Erythroblast (primary cell): ENCODE results near the gene ADSL.

Experiments used
- DNase-seq, 2 experiments: peaks; one replicate each; lab custom pipeline; 2025; lab: John Stamatoyannopoulos, UW
- GATA1 ChIP-seq: IDR thresholded peaks from 2 replicates; pipeline ENCODE4 v1.6.1; 2011; ENCODE audit warnings: low read depth, mild to moderate bottlenecking, control low read depth, low read length, moderate library complexity
- POLR2A ChIP-seq: IDR thresholded peaks from 2 replicates; pipeline ENCODE4 v1.6.1; 2011; ENCODE audit warnings: mild to moderate bottlenecking, low read length

Gene ADSL

DNA sequence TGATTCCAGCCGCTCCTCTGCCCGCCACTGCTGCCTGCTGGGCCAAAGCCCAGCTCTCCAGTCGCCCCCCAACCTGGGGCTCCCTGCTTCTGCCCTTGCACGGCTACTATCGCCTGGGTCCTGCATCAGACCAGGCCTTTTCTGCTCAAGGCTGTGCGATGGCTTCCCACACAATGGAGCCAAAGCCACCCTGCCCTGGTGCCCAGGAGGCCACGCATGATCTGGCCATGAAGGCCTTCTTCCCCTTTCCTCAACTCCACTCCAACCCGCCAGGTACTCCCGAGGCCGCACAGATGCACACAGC, 69.9 kb downstream of the ADSL start:
- no peak for DNase-seq
- TF ChIP-seq GATA1 = no peak
- no peak for TF ChIP-seq POLR2A

DNA sequence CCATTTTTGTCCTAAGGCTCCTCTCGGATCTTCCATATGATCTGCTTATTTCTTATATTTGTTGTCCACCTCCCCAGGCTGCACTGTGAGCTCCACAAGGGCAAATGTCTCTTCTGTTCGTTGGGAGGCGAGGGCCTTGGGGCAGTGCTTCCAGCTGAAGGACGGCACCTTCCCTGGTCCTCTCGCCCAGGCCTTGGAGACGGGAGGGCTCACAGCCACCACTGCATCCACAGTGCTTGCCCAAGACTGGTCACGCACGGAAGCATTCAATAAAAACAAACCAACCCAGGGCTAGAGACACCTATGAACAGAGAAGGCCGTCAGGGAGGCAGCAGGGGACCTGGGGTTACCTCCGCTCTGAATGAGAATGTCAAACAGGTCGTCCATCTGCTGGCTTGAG, 70.3 kb downstream of the ADSL start:
- no peak for DNase-seq
- TF ChIP-seq GATA1 (no peak), POLR2A (no peak)

DNA sequence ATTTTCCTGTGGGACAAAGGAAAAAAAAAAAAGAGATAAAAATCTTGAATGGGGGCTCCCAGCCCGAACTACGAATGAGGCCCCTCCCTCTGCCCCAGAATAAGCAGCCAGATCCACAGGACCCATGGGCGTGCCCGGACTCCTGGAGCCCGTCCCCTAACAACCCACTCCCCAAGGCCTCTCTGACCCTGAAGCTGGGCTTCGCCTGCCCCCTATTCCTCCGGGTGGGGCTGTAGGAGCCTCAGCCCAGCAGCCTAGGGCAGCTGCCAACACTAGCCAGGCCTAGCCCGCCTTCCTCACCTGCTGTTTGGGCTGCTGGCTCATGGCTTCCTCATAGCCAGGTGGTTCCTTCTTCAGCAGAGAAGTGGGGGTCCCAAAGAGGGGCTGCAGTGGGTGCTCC, 70.7 kb downstream of the ADSL start:
- TF ChIP-seq POLR2A = no peak
- no peak for TF ChIP-seq GATA1
- no peak for DNase-seq

DNA sequence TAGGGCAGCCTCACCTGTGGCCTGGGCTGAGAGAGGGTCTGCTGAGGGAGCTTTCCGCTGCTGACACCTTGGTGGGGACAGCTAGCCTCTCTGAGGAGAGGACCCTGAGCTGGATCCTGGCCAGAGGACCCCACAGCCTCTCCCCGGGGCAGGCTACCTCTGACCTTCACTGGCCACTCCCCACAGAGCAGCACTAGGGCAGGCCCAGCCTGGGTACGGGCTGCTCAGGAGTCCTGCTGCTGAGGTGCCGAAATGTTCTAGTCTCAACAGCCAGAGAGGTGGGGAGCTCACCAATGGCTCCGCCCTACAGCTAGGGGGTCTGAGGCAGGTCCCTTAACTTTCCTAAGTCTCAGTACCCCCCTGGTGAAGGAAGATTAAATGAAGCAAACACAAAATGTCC, 71.6 kb downstream of the ADSL start:
- TF ChIP-seq POLR2A = no peak
- TF ChIP-seq GATA1 = no peak
- no peak for DNase-seq

DNA sequence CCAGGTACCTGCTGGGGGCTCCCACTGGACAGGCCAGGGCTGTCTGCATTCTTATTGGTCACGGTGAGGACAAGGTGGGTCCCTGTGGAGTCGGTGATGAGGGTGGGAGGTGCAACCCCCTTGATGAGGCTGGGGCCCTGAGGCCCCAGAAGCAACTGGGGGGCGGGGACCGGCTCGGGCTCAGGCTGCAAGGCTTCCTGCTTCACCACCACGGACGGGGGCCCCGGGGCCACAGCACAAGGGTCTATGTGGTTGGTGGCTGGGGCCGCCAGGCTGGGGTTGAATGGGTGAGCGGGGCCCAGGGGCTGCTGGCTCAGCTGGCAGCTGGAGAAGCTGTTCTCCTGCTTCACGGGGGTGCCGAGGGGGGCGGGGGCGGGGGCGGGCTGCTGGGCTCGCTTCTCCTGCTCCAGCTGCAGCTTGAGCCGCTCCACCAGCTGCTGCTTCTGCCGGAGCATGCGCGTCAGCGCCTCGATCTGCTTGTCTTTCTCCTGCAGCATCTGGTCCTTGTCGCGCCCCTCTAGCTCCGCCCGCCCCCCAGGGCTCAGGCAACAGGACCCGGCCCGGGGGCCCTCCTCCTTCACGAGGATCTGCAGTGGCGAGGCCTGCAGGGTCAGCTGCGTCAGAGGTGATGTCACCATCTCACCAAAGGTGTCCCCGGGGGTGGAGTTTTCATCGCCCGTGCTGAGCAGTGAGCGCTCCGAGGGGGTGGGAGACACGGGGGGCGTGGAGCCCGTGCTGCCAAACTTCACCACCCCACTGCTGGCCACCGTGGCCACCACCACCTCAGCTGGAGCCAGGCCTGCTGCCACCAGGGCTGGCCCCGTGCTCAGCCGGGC, 72.3 kb downstream of the ADSL start:
- no peak for DNase-seq
- TF ChIP-seq POLR2A (no peak), GATA1 (no peak)

DNA sequence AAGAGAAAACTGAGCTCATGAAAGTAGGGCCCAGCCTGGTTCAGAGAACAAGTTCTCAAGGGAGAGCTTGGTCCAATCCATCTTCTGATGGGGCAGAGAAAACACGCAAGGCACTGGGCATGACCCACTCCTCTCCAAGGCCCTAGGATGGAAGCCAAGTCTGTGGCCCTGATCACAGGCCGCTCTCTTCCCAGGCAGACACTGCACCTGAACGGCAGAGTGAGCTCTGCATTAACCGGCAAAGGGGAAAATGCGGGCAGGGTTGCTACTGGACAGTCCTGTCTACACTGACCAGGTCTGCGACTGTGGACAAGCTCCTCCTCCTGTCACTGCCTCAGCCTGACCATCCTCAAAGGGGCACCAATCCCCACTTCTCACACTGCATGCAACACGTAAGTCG, 73.4 kb downstream of the ADSL start:
- TF ChIP-seq GATA1 (no peak), POLR2A (no peak)
- DNase-seq = no peak

DNA sequence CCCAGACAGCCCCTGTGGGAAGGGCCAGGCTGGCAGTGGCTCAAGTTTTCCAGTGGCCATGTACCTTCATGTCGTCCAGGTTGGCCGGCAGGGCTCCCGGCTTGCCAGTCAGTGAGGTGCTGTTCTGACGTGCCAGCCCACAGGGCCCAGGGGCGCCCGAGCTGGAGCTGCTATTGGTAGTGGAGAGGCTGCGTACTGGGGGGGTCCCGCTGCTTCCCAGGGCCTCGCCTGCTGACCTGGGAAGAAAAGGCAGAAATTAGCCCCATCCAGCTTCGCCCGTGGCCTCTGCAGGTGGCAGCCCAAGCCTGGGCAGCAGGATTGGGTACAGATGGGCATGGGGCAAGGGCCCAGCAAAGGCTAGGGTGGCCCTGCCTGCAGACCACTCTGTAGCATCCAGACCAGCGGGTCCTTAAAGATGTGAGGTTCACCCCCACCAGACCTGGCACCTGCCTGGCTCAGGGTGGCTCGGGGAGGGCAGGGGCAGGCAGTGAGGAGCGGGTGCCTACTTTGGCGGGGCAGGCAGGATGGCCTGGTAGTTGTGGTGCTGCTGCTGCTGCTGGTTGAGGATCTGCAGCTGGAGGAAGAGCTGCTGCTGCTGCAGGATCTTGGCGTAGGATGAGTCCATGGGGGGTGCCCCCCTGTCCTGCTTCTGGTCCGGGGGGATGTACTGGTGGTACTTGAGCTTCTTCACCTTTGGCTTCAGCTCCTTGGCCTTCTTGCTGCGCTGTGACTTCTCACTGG, 74.2 kb downstream of the ADSL start:
- DNase-seq = no peak
- TF ChIP-seq GATA1 (no peak), POLR2A (no peak)

DNA sequence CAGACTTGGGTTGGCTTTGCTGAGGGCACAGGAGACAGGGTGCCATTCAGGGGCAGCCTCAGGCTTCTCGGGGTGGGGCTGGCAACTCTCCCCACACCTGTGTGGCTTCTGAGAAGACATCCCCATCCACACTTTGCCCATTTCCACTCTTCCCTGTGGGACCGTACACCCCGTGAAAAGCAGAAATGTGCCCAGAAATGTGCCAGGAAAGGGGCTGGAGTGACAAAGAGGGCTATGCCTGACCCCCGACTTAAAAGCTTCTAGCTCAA, 74.7 kb downstream of the ADSL start:
- DNase-seq = no peak
- no peak for TF ChIP-seq GATA1
- no peak for TF ChIP-seq POLR2A

DNA sequence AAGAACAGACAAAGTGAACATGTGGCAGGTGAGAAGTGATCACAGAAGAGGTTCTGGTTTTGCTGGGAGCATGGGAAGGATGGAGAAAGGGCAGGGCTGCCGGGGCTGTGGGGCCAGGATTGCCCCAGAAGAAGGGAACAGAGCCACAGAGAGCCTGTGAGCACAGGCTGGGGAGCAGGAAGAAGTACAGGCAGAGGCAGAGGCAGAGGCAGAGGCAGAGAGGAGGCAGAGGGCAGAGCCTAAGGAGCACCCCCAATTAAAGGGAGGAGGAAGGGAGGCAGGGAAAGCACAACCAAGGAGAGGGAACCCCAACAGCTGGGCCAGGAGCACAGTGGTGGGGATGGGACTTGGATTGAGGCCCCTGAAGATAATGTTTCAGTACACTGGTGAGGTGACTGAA, 75.6 kb downstream of the ADSL start:
- DNase-seq = no peak
- TF ChIP-seq GATA1 (no peak), POLR2A (no peak)

DNA sequence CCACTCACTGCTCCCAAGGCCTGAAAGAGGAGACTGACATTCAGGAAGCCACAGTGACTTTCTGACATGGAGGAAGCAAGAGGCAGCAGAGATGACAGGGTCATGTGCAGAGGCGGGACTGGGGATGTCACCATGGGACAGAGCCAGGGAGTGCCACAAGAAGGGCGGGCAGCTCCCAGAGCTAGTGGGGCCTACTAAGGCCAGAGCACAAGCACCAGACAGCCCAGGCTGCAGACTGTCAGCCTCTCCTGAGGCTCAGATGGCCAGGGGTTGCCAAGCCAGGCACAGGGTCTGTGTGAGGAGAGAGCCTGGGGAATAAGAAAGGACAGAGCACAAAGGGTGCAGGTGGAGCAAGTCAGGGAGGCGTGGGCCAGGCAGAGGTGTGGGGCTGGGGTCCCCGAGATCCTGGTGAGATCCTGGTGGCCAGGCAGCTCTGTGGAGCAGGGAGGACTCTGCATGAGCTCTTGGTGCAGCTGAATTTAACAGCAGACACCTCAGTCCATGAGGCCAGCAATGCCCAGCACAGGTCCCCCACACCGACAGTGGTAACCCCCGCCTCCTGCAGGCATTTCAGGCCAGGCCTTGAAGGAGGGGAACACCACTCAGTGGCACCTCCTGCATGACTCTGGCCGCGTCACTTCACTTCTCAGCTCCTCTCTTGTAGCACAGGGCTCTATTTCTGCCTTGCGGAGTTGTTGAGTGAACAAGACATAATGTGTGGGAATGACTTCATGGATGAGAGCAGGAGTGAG, 76.4 kb downstream of the ADSL start:
- TF ChIP-seq GATA1 (no peak), POLR2A (no peak)
- no peak for DNase-seq

DNA sequence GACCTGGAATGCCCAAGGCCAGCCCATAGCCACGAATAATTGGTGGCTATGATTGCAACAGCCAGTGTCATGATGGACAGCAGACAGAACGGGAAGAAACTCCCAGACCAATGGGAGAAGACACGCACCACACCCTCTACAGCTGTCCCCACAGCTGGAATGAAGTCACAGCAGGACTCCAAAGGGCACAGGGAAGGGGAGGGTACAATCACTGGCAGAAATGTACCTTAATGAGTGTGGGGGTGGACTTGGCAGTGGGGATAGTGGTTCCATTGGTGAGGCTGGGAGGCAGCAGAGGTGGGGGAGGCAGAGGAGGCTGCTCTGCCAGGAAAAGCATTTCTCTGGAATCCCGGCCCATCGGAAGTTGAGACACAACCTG, 77.0 kb downstream of the ADSL start:
- DNase-seq = no peak
- TF ChIP-seq POLR2A (no peak), GATA1 (no peak)

DNA sequence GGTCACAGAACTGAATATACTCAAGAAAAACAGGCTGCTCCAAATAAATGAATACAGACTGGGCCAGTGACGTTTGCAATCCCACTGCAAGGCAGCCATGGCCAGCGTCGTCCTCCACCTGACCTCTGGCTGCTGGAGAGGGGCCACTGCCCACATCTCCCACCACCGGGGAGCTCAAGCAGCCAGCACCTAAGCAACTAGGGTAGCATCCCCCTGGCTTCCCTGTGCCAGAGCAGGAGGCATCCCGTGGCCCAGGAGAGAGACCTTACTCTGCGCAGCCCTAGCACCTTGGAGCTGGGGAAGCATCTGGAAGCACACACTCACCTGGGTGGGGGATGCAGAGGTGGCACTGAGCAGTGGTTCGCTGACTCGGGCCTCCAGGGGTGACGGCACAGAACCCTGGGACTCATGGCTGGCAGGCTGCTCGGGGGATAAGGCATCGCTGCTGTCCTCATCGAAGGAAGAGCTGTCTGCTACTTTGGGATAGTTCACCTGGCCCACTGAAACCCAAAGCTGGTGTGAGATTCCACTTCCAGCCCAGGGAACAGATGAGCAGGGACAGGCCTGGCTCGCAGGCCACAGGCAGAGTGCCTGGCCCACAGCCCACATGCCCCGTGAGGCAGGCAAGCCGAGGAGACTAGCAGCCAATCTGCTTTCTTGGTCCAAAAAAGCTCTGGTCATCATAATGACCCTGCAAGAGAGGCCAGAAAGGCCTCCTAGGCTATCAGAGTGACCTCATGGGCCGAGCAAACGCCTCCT, 77.8 kb downstream of the ADSL start:
- no peak for DNase-seq
- TF ChIP-seq POLR2A (no peak), GATA1 (no peak)

DNA sequence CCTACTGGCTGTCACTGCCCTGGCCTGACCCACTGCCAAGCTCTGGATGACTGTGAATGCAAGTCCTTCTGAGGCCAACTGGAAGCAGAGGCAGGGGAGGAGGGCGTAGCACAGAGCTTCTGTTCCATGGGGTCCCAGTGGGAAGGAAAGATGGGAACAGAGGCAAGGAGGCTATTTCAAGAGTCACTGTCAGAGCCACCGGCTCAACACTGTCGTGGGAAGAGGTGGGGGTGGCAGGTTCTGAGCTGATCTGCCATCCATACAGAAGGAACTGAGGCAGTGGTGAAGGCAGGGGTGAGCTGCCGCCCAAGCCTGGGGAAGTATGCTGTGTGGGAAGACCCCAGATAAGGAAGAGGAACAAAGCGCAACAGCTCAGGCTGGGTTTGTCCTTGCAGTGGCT, 78.8 kb downstream of the ADSL start:
- DNase-seq = no peak
- TF ChIP-seq POLR2A = no peak
- TF ChIP-seq GATA1 = no peak
